HFFc6 (cell line): Measurements from ENCODE around the gene ITPR1. TPM values are rescaled to one million over a fixed set of nuclear protein-coding genes. Genes with fewer than 3 reads are reported as not detected.

Experiments
- DNase-seq: peaks from one replicate; pipeline ENCODE4 v3.0.0-alpha.2; 2018
- H3K27ac Mint-ChIP-seq: 2 replicates; pipeline ENCODE4 v1.8.0; 2020; ENCODE audit warnings: mild to moderate bottlenecking, mixed read lengths
- H3K27me3 Mint-ChIP-seq: 2 replicates; pipeline ENCODE4 v1.8.0; 2021; ENCODE audit warnings: mild to moderate bottlenecking, moderate library complexity, mixed read lengths; ENCODE audit not compliant: insufficient read depth
- H3K36me3 Mint-ChIP-seq: 2 replicates; pipeline ENCODE4 v1.8.0; 2021; ENCODE audit warnings: low read depth, mixed read lengths
- H3K4me1 Mint-ChIP-seq: 2 replicates; pipeline ENCODE4 v1.8.0; 2020; ENCODE audit warnings: low read depth, mixed read lengths
- H3K4me3 Mint-ChIP-seq: 2 replicates; pipeline ENCODE4 v1.8.0; 2020; ENCODE audit warnings: mild to moderate bottlenecking, moderate library complexity, mixed read lengths
- H3K9me3 Mint-ChIP-seq: 2 replicates; pipeline ENCODE4 v1.8.0; 2020; ENCODE audit warnings: mild to moderate bottlenecking, mixed read lengths
- CTCF ChIP-seq: fragments of 200-600 bp; sonication (generic); IDR thresholded peaks from 2 replicates; pipeline ENCODE4 v1.5.0; 2021; ENCODE audit warnings: antibody characterized with exemption, mild to moderate bottlenecking
- total RNA-seq, 6 experiments: library from RNA; stranded (reverse); fragmentation: NEBNext Ultra II Directional; extraction: Animal tissue kit (Norgen Biotek cat#: 25700); gene quantifications; 2 replicates in 1 of 6; 3 replicates in 5 of 6; pipeline ENCODE4 v1.2.3, GENCODE V29; 2021

ITPR1 gene
- total RNA-seq, 6 experiments from 2014 or later: 4.9 to 8.3 (median 6.1) TPM

- Mint-ChIP-seq H3K9me3 (no peaks in the 10 kb centered on the region), H3K4me1 (peaks cover 23% of the 10 kb centered on the region), H3K4me3 (no peak overlapping the region), H3K27ac (no peak overlapping the region), H3K27me3 (peaks cover 7% of the 10 kb centered on the region), H3K36me3 (peaks cover 5% of the 10 kb centered on the region)
- peak; percentile 5 for DNase-seq
- TF ChIP-seq CTCF: no peak
These were observed 259.3 kb downstream of the ITPR1 start for GRCh38 chr3:4752201-4753072.

- Mint-ChIP-seq H3K4me3 (no peak overlapping the region), H3K27ac (no peak overlapping the region), H3K9me3 (no peaks in the 10 kb centered on the region), H3K27me3 (peaks cover 7% of the 10 kb centered on the region), H3K36me3 (peaks cover 5% of the 10 kb centered on the region), H3K4me1 (peaks cover 23% of the 10 kb centered on the region)
- no peak for TF ChIP-seq CTCF
- DNase-seq: no peak
These were observed 260.0 kb downstream of the ITPR1 start for GRCh38 chr3:4753073-4753691.

GRCh38 chr3:4754180-4755086, 261.3 kb downstream of the ITPR1 start:
- DNase-seq: no peak
- Mint-ChIP-seq H3K27ac (no peak overlapping the region), H3K27me3 (peaks cover 6% of the 10 kb centered on the region), H3K4me1 (peaks cover 23% of the 10 kb centered on the region), H3K4me3 (no peak overlapping the region), H3K9me3 (no peaks in the 10 kb centered on the region), H3K36me3 (peaks cover 5% of the 10 kb centered on the region)
- no peak for TF ChIP-seq CTCF

- no peak for TF ChIP-seq CTCF
- Mint-ChIP-seq H3K27me3 (peaks cover 7% of the 10 kb centered on the region), H3K4me1 (peaks cover 18% of the 10 kb centered on the region), H3K4me3 (no peak overlapping the region), H3K27ac (no peak overlapping the region), H3K9me3 (peaks cover 2% of the 10 kb centered on the region), H3K36me3 (peaks cover 6% of the 10 kb centered on the region)
- no peak for DNase-seq
These were observed 262.4 kb downstream of the ITPR1 start for GRCh38 chr3:4755566-4755965.

- peaks cover 10% of the 10 kb centered on the region for H3K36me3 Mint-ChIP-seq
These were observed 263.1 kb downstream of the ITPR1 start for GRCh38 chr3:4756057-4756775.

More at GRCh38 chr3:4756057-4756775, 263.1 kb downstream of the ITPR1 start:
- TF ChIP-seq CTCF: no peak
- no peak overlapping the region for H3K27ac Mint-ChIP-seq
- H3K4me1 Mint-ChIP-seq: peaks cover 11% of the 10 kb centered on the region
- H3K27me3 Mint-ChIP-seq: peaks cover 12% of the 10 kb centered on the region
- DNase-seq: no peak
- no peak overlapping the region for H3K4me3 Mint-ChIP-seq
- peaks cover 8% of the 10 kb centered on the region for H3K9me3 Mint-ChIP-seq
